Transverse colon (tissue), 3 donors: ENCODE measurements around the gene TCERG1L.

Experiments
- EP300 ChIP-seq: sonication (generic); formaldehyde crosslinking; IDR thresholded peaks from one replicate; pipeline ENCODE4 v1.6.1; 2017; ENCODE audit warnings: antibody characterized with exemption, low read depth
- POLR2AphosphoS5 ChIP-seq, 3 donors: sonication (generic); formaldehyde crosslinking; IDR thresholded peaks; one replicate each; pipeline ENCODE4 v1.6.1; 2016; ENCODE audit warnings: antibody characterized with exemption in 3 of 3

GRCh38 chr10:131274883-131275282 lies 36.6 kb downstream of the TCERG1L start:
- TF ChIP-seq EP300 (no peak), POLR2AphosphoS5 (IDR thresholded peaks at IDR 0.05) (no peak)
